Panc1 (cell line): Measurements from ENCODE around the gene PCF11.

Experiments
- POLR2AphosphoS5 ChIP-seq: IDR thresholded peaks from 2 replicates; pipeline ENCODE4 v1.6.1; 2012; ENCODE audit warnings: mild to moderate bottlenecking, low read depth, low read length, moderate library complexity
- TF ChIP-seq, protein P1 (sequence below): fragments of 450-650 bp; IDR thresholded peaks from 2 replicates; pipeline ENCODE4 v1.5.1; 2017; ENCODE audit warnings: mild to moderate bottlenecking

DNA sequence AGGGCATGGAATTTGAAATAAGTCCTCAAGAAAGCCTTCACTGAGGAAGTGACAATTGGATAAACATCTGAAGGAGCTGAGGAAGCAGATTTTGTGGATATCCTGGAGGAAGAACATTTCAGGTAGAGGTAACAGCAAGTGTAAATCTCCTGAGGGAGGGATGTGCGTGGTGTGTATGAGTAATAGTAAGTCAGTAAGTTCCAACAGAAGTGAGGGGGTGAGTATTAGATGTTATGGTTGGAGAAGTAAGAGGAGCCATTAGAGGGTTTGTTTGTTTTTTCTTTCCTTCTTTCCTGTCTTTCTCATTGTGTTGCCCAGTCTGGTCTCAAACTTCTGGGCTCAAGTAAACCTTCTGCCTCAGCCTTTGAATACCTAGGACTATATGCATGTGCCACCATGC, 65.6 kb downstream of the PCF11 start:
- TF ChIP-seq, protein P1, sequence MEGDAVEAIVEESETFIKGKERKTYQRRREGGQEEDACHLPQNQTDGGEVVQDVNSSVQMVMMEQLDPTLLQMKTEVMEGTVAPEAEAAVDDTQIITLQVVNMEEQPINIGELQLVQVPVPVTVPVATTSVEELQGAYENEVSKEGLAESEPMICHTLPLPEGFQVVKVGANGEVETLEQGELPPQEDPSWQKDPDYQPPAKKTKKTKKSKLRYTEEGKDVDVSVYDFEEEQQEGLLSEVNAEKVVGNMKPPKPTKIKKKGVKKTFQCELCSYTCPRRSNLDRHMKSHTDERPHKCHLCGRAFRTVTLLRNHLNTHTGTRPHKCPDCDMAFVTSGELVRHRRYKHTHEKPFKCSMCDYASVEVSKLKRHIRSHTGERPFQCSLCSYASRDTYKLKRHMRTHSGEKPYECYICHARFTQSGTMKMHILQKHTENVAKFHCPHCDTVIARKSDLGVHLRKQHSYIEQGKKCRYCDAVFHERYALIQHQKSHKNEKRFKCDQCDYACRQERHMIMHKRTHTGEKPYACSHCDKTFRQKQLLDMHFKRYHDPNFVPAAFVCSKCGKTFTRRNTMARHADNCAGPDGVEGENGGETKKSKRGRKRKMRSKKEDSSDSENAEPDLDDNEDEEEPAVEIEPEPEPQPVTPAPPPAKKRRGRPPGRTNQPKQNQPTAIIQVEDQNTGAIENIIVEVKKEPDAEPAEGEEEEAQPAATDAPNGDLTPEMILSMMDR: no peak
- TF ChIP-seq POLR2AphosphoS5: no peak
